Tibial nerve (tissue), 3 donors: ENCODE data around the gene RETREG1.

Source experiments
- POLR2A ChIP-seq, 2 donors: fragments of 450-650 bp; IDR thresholded peaks; one replicate each; pipeline ENCODE4 v1.6.1; 2017; ENCODE audit warnings: antibody characterized with exemption in 2 of 2, mild to moderate bottlenecking in 2 of 2, moderate library complexity in 2 of 2
- TF ChIP-seq, protein P1 (sequence below), 5 experiments: fragments of 200-600 bp in 3 of 5; fragments of 450-650 bp in 2 of 5; sonication (generic) in 3 of 5; IDR thresholded peaks; one replicate each; pipeline ENCODE4 v1.5.1; 2016 to 2019; ENCODE audit warnings: antibody characterized with exemption in 5 of 5, mild to moderate bottlenecking in 3 of 5, moderate library complexity in 2 of 5

DNA sequence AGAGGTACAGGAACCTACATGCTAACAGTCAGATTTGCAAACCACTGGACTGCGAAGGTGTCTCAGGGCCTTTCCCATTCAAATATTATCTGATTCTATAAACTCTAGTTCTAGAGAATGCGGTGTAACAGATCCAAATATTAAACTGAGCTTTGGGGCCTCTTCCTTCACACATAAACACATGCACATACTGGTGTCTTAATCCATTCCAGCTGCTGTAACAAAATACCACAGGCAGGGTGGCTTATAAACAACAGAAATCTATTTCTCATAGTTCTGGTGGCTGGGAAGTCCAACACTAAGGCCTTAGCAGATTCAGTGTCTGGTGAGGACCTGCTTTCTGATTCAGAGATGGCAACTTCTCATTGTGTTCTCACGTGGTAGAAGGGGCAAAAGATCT is 30.2 kb downstream of the RETREG1 start:
- no peak for TF ChIP-seq POLR2A (IDR thresholded peaks at IDR 0.05)
- TF ChIP-seq, protein P1, sequence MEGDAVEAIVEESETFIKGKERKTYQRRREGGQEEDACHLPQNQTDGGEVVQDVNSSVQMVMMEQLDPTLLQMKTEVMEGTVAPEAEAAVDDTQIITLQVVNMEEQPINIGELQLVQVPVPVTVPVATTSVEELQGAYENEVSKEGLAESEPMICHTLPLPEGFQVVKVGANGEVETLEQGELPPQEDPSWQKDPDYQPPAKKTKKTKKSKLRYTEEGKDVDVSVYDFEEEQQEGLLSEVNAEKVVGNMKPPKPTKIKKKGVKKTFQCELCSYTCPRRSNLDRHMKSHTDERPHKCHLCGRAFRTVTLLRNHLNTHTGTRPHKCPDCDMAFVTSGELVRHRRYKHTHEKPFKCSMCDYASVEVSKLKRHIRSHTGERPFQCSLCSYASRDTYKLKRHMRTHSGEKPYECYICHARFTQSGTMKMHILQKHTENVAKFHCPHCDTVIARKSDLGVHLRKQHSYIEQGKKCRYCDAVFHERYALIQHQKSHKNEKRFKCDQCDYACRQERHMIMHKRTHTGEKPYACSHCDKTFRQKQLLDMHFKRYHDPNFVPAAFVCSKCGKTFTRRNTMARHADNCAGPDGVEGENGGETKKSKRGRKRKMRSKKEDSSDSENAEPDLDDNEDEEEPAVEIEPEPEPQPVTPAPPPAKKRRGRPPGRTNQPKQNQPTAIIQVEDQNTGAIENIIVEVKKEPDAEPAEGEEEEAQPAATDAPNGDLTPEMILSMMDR (IDR thresholded peaks at IDR 0.05), result no peak
